PC-9 (cell line): ENCODE results near the gene NAGS.
"Not testable (repeated sequence)": the region's sequence is repeated elsewhere in the genome, so short reads cannot be mapped to it uniquely, and the experiment has no call there.

Experiments
- EZH2 ChIP-seq: fragments of 200-600 bp; sonication (generic); IDR thresholded peaks from 2 replicates; pipeline ENCODE4 v1.8.0; 2017; ENCODE audit warnings: antibody characterized with exemption, low read depth
- TF ChIP-seq, protein P1 (sequence below): fragments of 200-600 bp; sonication (generic); conservative IDR thresholded peaks from 2 replicates; pipeline ENCODE4 v1.6.1; 2017; ENCODE audit warnings: mixed run types, antibody characterized with exemption, mild to moderate bottlenecking, moderate library complexity

DNA sequence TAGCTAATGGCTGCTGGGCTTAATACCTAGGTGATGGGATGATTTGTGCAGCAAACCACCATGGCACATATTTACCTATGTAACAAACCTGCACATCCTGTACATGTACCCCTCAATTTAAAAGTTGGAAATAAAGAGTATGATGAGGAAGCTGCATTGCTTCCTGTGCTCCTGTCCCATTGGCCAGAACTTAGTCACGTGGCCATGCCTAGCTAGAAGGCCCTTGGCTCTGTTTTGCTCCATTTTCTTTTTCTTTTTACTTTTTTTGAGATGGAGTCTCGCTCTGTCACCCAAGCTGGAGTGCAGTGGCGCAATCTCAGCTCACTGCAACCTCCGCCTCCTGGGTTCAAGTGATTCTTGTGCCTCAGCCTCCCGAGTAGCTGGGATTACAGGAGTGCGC is 43.1 kb upstream of the NAGS start:
- TF ChIP-seq, protein P1, sequence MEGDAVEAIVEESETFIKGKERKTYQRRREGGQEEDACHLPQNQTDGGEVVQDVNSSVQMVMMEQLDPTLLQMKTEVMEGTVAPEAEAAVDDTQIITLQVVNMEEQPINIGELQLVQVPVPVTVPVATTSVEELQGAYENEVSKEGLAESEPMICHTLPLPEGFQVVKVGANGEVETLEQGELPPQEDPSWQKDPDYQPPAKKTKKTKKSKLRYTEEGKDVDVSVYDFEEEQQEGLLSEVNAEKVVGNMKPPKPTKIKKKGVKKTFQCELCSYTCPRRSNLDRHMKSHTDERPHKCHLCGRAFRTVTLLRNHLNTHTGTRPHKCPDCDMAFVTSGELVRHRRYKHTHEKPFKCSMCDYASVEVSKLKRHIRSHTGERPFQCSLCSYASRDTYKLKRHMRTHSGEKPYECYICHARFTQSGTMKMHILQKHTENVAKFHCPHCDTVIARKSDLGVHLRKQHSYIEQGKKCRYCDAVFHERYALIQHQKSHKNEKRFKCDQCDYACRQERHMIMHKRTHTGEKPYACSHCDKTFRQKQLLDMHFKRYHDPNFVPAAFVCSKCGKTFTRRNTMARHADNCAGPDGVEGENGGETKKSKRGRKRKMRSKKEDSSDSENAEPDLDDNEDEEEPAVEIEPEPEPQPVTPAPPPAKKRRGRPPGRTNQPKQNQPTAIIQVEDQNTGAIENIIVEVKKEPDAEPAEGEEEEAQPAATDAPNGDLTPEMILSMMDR, result not testable (repeated sequence)
- not testable (repeated sequence) for TF ChIP-seq EZH2
